ENCODE results near the gene KAT5. TPM values are rescaled to one million over a fixed set of nuclear protein-coding genes. Genes with fewer than 3 reads are reported as not detected.

Gene KAT5
- total and polyA plus RNA-seq, 2 of the 13 experiments (the other 11 are each of a cell fraction or from before 2014, with no cell fraction given) = 35.2 to 48.3 TPM

GRCh38 chr11:65713212-65713969 is 1.3 kb downstream of the KAT5 start (continued):
- TF ChIP-seq HOMEZ (CRISPR knock-in tag; IDR thresholded peaks at IDR 0.05; ENCODE audit: low read depth) = no peak
- no peak for TF ChIP-seq ARID4A (CRISPR knock-in tag; IDR thresholded peaks at IDR 0.05; ENCODE audit: borderline replicate concordance)
- TF ChIP-seq ZNF605 (CRISPR knock-in tag; IDR thresholded peaks at IDR 0.05) = no peak
- TF ChIP-seq ZNF768 (CRISPR knock-in tag; IDR thresholded peaks at IDR 0.05) = no peak
- no peak for TF ChIP-seq KLF16 (CRISPR knock-in tag; IDR thresholded peaks at IDR 0.05)

- ATAC-seq (no peak), DNase-seq (ENCODE audit: low spot score) (no peak), FAIRE-seq (no peak)
- Histone ChIP-seq H3K9ac (ENCODE audit: insufficient read depth, low read depth, low read length) (no peak overlapping the region), H3K4me3 (replicated peaks in 1 of 3; ENCODE audit: insufficient read depth in 1 of 3, low read depth in 2 of 3, low read length in 3 of 3) (no peak overlapping the region), H3K4me1 (ENCODE audit: insufficient read depth, low read length) (peaks cover 46% of the 10 kb centered on the region), H3K4me2 (ENCODE audit: low read depth, low read length) (no peak overlapping the region), H3K9me3 (ENCODE audit: low read length) (no peaks in the 10 kb centered on the region), H3K79me2 (ENCODE audit: insufficient read depth, low read length) (peaks cover 10% of the 10 kb centered on the region), H2AFZ (ENCODE audit: low read length) (no peak overlapping the region), H3K27ac (ENCODE audit: extremely low read length, insufficient read depth, low read length) (no peak overlapping the region), H3K27me3 (ENCODE audit: control insufficient read depth in 1 of 2, insufficient read depth in 2 of 2, low read length in 2 of 2) (no peaks in the 10 kb centered on the region; a peak in 1 of 5 replicates), H4K20me1 (ENCODE audit: insufficient read depth, low read length) (peaks cover under 1% of the 10 kb centered on the region; the same call in 1 of the 2 replicates), H3K36me3 (replicated peaks in 1 of 2; ENCODE audit: control insufficient read depth in 1 of 2, insufficient read depth in 2 of 2, low read length in 2 of 2) (peaks cover 28 to 60% of the 10 kb centered on the region in 2 experiments)
- WGBS (ENCODE audit: low lambda C conversion rate) = 95% methylated on average over 9 of the region's 16 CpGs
- in situ Hi-C loops (cut with HindIII; ENCODE audit: extremely low pct_ligation_motif_present, low pct_unique_long_range_greater_than_20kb) = loop anchor here (10.0 kb wide), 2 partner anchors 100 to 270 kb away; no protein-coding TSS in a partner anchor
- POLR2A ChIA-PET = no interaction called here
- intact Hi-C loops (cut with micrococcal nuclease; ENCODE audit: unreplicated experiment) = no loop called here
- TF ChIP-seq GABPB1 (CRISPR knock-in tag; IDR thresholded peaks at IDR 0.05) = no peak
- TF ChIP-seq ZSCAN21 (CRISPR knock-in tag; IDR thresholded peaks at IDR 0.05; ENCODE audit: borderline replicate concordance) = no peak
- no peak for TF ChIP-seq NKX3-1 (CRISPR knock-in tag; IDR thresholded peaks at IDR 0.05)
- TF ChIP-seq ZNF598 (CRISPR knock-in tag; IDR thresholded peaks at IDR 0.05; ENCODE audit: borderline replicate concordance) = no peak
- TF ChIP-seq CTCF (CRISPR knock-in tag; IDR thresholded peaks at IDR 0.05) = no peak
- 0 out of 4 replicates have a peak, but pooled peaks of 1 of the 2 experiments have one; percentile 17 for TF ChIP-seq POLR2A (IDR thresholded peaks at IDR 0.05; ENCODE audit: insufficient read depth in 1 of 2, low read depth in 2 of 2, low read length in 2 of 2)
- no peak for TF ChIP-seq NFATC3 (CRISPR knock-in tag; IDR thresholded peaks at IDR 0.05)
- TF ChIP-seq NRL (CRISPR knock-in tag; IDR thresholded peaks at IDR 0.05; ENCODE audit: borderline replicate concordance) = no peak
- BruUV-seq (replicated peaks) = no TSS peak
- CTCF ChIA-PET (ENCODE audit: low intra/inter-chr PET ratio, low total read pairs) = no interaction called here
Measured at GRCh38 chr11:65714433-65714832, 2.4 kb downstream of the KAT5 start.
